Ascending aorta (tissue), 2 donors: ENCODE data around the gene TST. TPM values are rescaled to one million over a fixed set of nuclear protein-coding genes. Genes with fewer than 3 reads are reported as not detected.

Experiments
- DNase-seq, 2 donors: peaks; one replicate each; pipeline ENCODE4 v3.0.0-alpha.2; 2019; ENCODE audit warnings: low spot score in 2 of 2
- H3K27ac ChIP-seq, 2 donors: fragments of 200-600 bp; sonication (generic); one replicate each; pipeline ENCODE4 v1.5.1; 2016 to 2017; ENCODE audit warnings: mild to moderate bottlenecking in 1 of 2
- H3K27me3 ChIP-seq: fragments of 200-600 bp; sonication (generic); one replicate; pipeline ENCODE4 v1.5.1; 2017
- H3K36me3 ChIP-seq, 2 donors: fragments of 200-600 bp; sonication (generic); one replicate each; pipeline ENCODE4 v1.5.1; 2016
- H3K4me1 ChIP-seq, 2 donors: fragments of 200-600 bp; sonication (generic); one replicate each; pipeline ENCODE4 v1.5.1; 2016 to 2017; ENCODE audit warnings: mild to moderate bottlenecking in 1 of 2
- H3K4me3 ChIP-seq, 2 donors: fragments of 200-600 bp; sonication (generic); one replicate each; pipeline ENCODE4 v1.5.1; 2016 to 2017; ENCODE audit warnings: mild to moderate bottlenecking in 1 of 2
- H3K9me3 ChIP-seq, 2 donors: fragments of 200-600 bp; sonication (generic); one replicate each; pipeline ENCODE4 v1.5.1; 2016
- CTCF ChIP-seq, 3 experiments: fragments of 200-600 bp in 2 of 3; fragments of 450-650 bp in 1 of 3; sonication (generic) in 2 of 3; IDR thresholded peaks; one replicate each; pipeline ENCODE4 v1.5.1; 2016 to 2019; ENCODE audit warnings: antibody characterized with exemption in 3 of 3, mild to moderate bottlenecking in 1 of 3, moderate library complexity in 1 of 3
- intact Hi-C: fragments of 100-400 bp; cut with DNase I; formaldehyde crosslinking; loops from one replicate; pipeline ENCODE4 v1.15.1; 2023
- total RNA-seq: library from RNA; depleted of rRNA; stranded (reverse); fragments of >200 nt; gene quantifications from one replicate; pipeline ENCODE4 v1.1.0, GENCODE V29; 2016

The TST gene
- total RNA-seq, 1 donor from 2014 or later: 22.7 TPM

GRCh38 chr22:37064553-37064952 lies 45.3 kb upstream of the TST start:
- intact Hi-C loops: no loop called here
- Histone ChIP-seq H3K4me1 (no peaks in the 10 kb centered on the region), H3K9me3 (no peaks in the 10 kb centered on the region)

GRCh38 chr22:37063431-37064420 lies 44.5 kb upstream of the TST start:
- TF ChIP-seq CTCF (IDR thresholded peaks at IDR 0.05): no peak
- Histone ChIP-seq H3K4me3 (no peak overlapping the region), H3K27me3 (no peaks in the 10 kb centered on the region), H3K9me3 (no peaks in the 10 kb centered on the region), H3K27ac (no peak overlapping the region), H3K36me3 (peaks cover 16 to 25% of the 10 kb centered on the region in 2 donors), H3K4me1 (no peaks in the 10 kb centered on the region)
- DNase-seq: no peak
- intact Hi-C loops: no loop called here

More at GRCh38 chr22:37064553-37064952, 45.3 kb upstream of the TST start:
- peaks cover 6% of the 10 kb centered on the region for H3K27me3 ChIP-seq
- H3K36me3 ChIP-seq: peaks cover 10 to 16% of the 10 kb centered on the region in 2 donors
- no peak overlapping the region for H3K27ac ChIP-seq
- TF ChIP-seq CTCF (IDR thresholded peaks at IDR 0.05): no peak
- no peak overlapping the region for H3K4me3 ChIP-seq
- DNase-seq: no peak

GRCh38 chr22:37062702-37063381 lies 43.6 kb upstream of the TST start:
- Histone ChIP-seq H3K36me3 (peaks cover 17 to 33% of the 10 kb centered on the region in 2 donors), H3K27ac (no peak overlapping the region), H3K27me3 (no peaks in the 10 kb centered on the region), H3K9me3 (no peaks in the 10 kb centered on the region), H3K4me1 (no peaks in the 10 kb centered on the region), H3K4me3 (no peak overlapping the region)
- no peak for DNase-seq
- intact Hi-C loops: no loop called here
- no peak for TF ChIP-seq CTCF (IDR thresholded peaks at IDR 0.05)

GRCh38 chr22:37062376-37062675 lies 43.1 kb upstream of the TST start:
- TF ChIP-seq CTCF (IDR thresholded peaks at IDR 0.05): no peak
- Histone ChIP-seq H3K27ac (no peak overlapping the region), H3K4me1 (no peaks in the 10 kb centered on the region), H3K27me3 (no peaks in the 10 kb centered on the region), H3K9me3 (no peaks in the 10 kb centered on the region), H3K36me3 (peaks cover 20 to 39% of the 10 kb centered on the region in 2 donors), H3K4me3 (no peak overlapping the region)
- intact Hi-C loops: no loop called here
- no peak for DNase-seq

- Histone ChIP-seq H3K36me3 (peaks cover 23 to 44% of the 10 kb centered on the region in 2 donors), H3K4me1 (no peaks in the 10 kb centered on the region), H3K4me3 (no peak overlapping the region), H3K27me3 (no peaks in the 10 kb centered on the region), H3K9me3 (no peaks in the 10 kb centered on the region), H3K27ac (no peak overlapping the region)
- no peak for DNase-seq
- intact Hi-C loops: no loop called here
- no peak for TF ChIP-seq CTCF (IDR thresholded peaks at IDR 0.05)
Measured at GRCh38 chr22:37061611-37062375, 42.5 kb upstream of the TST start.
